PC-3 (cell line): Measurements from ENCODE around the gene DLEC1. TPM values are rescaled to one million over a fixed set of nuclear protein-coding genes. Genes with fewer than 3 reads are reported as not detected.

Experiments used
- ATAC-seq: fragments of 200-7000 bp; cut with Tn5 transposase; 2 replicates; pipeline ENCODE4 v1.9.1; 2020; ENCODE audit warnings: mild to moderate bottlenecking, moderate library complexity
- BruUV-seq: library from RNA; stranded (reverse); fragments of 400-500 nt; replicated peaks from 2 replicates; lab custom pipeline; 2021; lab: Mats Ljungman, UMichigan
- CTCF ChIA-PET: fragments of 300-600 bp; sonication (Branson Sonifier 250); formaldehyde crosslinking; loops from one replicate; lab custom pipeline; 2022; ENCODE audit warnings: antibody characterized with exemption; lab: Charles Lee
- POLR2A ChIA-PET: fragments of 300-600 bp; sonication (Branson Sonifier 250); formaldehyde crosslinking; loops from one replicate; lab custom pipeline; 2022; ENCODE audit warnings: antibody characterized with exemption; ENCODE audit not compliant: unreplicated experiment; lab: Charles Lee
- DNase-seq: peaks from one replicate; pipeline ENCODE4 v3.0.0-alpha.2; 2015
- H2AFZ ChIP-seq: fragments of 300-600 bp; sonication (generic); 2 replicates; pipeline ENCODE4 v1.6.0; 2016; ENCODE audit warnings: antibody characterized with exemption, low read length
- H3F3A ChIP-seq: fragments of 300-600 bp; sonication (generic); one replicate; pipeline ENCODE4 v1.6.0; 2017; ENCODE audit warnings: antibody characterized with exemption, low read length, control low read depth, mild to moderate bottlenecking; ENCODE audit not compliant: unreplicated experiment
- H3K27ac ChIP-seq: fragments of 300-600 bp; sonication (generic); 2 replicates; pipeline ENCODE4 v1.5.1; 2016; ENCODE audit warnings: mild to moderate bottlenecking, low read length
- H3K27me3 ChIP-seq: fragments of 300-600 bp; sonication (generic); 2 replicates; pipeline ENCODE4 v1.6.1; 2016; ENCODE audit warnings: low read length, mixed read lengths
- H3K36me3 ChIP-seq: fragments of 300-600 bp; sonication (generic); 2 replicates; pipeline ENCODE4 v1.6.1; 2016; ENCODE audit warnings: low read depth, mixed run types, low read length, mixed read lengths
- H3K4me1 ChIP-seq: fragments of 300-600 bp; sonication (generic); 2 replicates; pipeline ENCODE4 v1.5.1; 2016; ENCODE audit warnings: low read length; ENCODE audit not compliant: insufficient read depth
- H3K4me2 ChIP-seq: fragments of 300-600 bp; sonication (generic); 2 replicates; pipeline ENCODE4 v1.6.0; 2016; ENCODE audit warnings: low read length
- H3K4me3 ChIP-seq: fragments of 300-600 bp; sonication (generic); 2 replicates; pipeline ENCODE4 v1.5.1; 2016; ENCODE audit warnings: mild to moderate bottlenecking, low read length, mixed read lengths
- H3K79me2 ChIP-seq: fragments of 300-600 bp; sonication (generic); 2 replicates; pipeline ENCODE4 v1.6.1; 2017; ENCODE audit warnings: low read length, mixed read lengths
- H3K9ac ChIP-seq: fragments of 300-600 bp; sonication (generic); 2 replicates; pipeline ENCODE4 v1.6.0; 2016; ENCODE audit warnings: mild to moderate bottlenecking, low read length
- H3K9me2 ChIP-seq: fragments of 300-600 bp; sonication (generic); replicated peaks from 2 replicates; pipeline ENCODE4 v1.6.1; 2016; ENCODE audit warnings: mixed run types, low read length, mixed read lengths
- H3K9me3 ChIP-seq: fragments of 300-600 bp; sonication (generic); 2 replicates; pipeline ENCODE4 v1.6.1; 2016; ENCODE audit warnings: low read length, mixed read lengths
- H4K20me1 ChIP-seq: fragments of 300-600 bp; sonication (generic); 2 replicates; pipeline ENCODE4 v1.6.1; 2016; ENCODE audit warnings: low read length, mixed read lengths
- EZH2 ChIP-seq: fragments of 300-600 bp; sonication (generic); IDR thresholded peaks from one replicate; pipeline ENCODE4 v1.6.1; 2017; ENCODE audit warnings: antibody characterized with exemption, mild to moderate bottlenecking, low read length; ENCODE audit not compliant: unreplicated experiment
- EZH2phosphoT487 ChIP-seq: fragments of 300-600 bp; sonication (generic); IDR thresholded peaks from 2 replicates; pipeline ENCODE4 v1.6.1; 2018; ENCODE audit warnings: mild to moderate bottlenecking, antibody characterized with exemption, low read length, borderline replicate concordance
- intact Hi-C: fragments of 100-400 bp; cut with micrococcal nuclease; formaldehyde crosslinking; loops from 2 replicates; pipeline ENCODE4 v1.9.0; 2023
- total RNA-seq: library from RNA; depleted of rRNA; stranded (reverse); fragments of >200 nt; gene quantifications from 2 replicates; pipeline ENCODE4 v1.2.3, GENCODE V29; 2014
- TF ChIP-seq, protein P1 (sequence below): fragments of 300-600 bp; sonication (generic); conservative IDR thresholded peaks from 2 replicates; pipeline ENCODE4 v1.5.1; 2017; ENCODE audit warnings: antibody characterized with exemption, low read depth, mild to moderate bottlenecking, low read length

The DLEC1 gene
- total RNA-seq, 1 experiment from 2014 or later: not detected

DNA sequence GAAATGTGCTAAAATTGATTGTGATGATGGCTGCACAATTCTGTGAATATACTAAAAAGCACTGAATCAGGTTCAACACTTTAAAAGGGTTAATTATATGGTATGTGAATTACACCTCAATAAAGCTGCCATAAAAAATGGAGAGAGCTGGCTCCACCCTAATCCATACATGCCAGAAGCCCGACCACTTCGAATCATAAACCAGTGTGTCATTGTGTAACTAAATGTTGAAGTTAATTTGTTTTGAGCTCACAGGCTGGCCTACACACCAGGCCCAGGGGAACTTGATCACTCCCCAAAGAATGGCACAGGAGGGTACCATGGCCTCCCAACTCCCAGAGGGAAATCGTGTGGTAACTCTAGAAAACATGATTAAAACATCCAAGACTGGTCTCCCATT, 23.5 kb upstream of the DLEC1 start:
- Histone ChIP-seq H3K79me2 (no peaks in the 10 kb centered on the region), H3K4me2 (no peak overlapping the region), H3F3A (no peaks in the 10 kb centered on the region), H3K9me2 (no peaks in the 10 kb centered on the region), H4K20me1 (no peaks in the 10 kb centered on the region), H3K9me3 (no peaks in the 10 kb centered on the region), H3K27ac (no peak overlapping the region), H3K36me3 (0 out of 2 replicates have a peak, but pooled peaks cover 6% of the 10 kb centered on the region), H3K9ac (no peak overlapping the region), H2AFZ (no peak overlapping the region), H3K4me1 (no peaks in the 10 kb centered on the region), H3K4me3 (no peak overlapping the region), H3K27me3 (no peaks in the 10 kb centered on the region)
- intact Hi-C loops: no loop called here
- ChIA-PET POLR2A (no interaction called here), CTCF (no interaction called here)
- DNase-seq (no peak), ATAC-seq (no peak; the same call in 1 of the 2 replicates)
- BruUV-seq: no TSS peak
- TF ChIP-seq, protein P1, sequence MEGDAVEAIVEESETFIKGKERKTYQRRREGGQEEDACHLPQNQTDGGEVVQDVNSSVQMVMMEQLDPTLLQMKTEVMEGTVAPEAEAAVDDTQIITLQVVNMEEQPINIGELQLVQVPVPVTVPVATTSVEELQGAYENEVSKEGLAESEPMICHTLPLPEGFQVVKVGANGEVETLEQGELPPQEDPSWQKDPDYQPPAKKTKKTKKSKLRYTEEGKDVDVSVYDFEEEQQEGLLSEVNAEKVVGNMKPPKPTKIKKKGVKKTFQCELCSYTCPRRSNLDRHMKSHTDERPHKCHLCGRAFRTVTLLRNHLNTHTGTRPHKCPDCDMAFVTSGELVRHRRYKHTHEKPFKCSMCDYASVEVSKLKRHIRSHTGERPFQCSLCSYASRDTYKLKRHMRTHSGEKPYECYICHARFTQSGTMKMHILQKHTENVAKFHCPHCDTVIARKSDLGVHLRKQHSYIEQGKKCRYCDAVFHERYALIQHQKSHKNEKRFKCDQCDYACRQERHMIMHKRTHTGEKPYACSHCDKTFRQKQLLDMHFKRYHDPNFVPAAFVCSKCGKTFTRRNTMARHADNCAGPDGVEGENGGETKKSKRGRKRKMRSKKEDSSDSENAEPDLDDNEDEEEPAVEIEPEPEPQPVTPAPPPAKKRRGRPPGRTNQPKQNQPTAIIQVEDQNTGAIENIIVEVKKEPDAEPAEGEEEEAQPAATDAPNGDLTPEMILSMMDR: no peak

DNA sequence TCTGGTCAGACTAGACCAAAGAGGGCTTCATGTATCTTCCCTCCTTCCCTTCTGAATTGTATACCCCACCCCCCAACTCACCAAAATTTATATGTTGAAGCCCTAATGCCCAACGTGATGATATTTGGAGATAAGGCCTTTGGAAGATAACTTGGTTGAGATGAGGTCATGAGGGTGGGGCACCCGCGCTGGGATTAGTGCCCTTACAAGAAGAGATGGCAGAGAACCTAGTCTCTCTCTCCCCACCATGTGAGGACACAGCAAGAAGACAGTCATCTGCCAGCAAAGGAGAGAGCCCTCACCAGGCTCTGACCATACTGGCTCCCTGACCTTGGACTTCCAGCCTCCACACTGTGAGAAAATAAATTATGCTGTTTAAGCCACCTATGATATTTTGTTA, 23.0 kb upstream of the DLEC1 start:
- Histone ChIP-seq H3K27ac (no peak overlapping the region), H3F3A (no peaks in the 10 kb centered on the region), H3K36me3 (0 out of 2 replicates have a peak, but pooled peaks cover 6% of the 10 kb centered on the region), H3K9me3 (no peaks in the 10 kb centered on the region), H3K4me1 (no peaks in the 10 kb centered on the region), H3K27me3 (no peaks in the 10 kb centered on the region), H3K79me2 (no peaks in the 10 kb centered on the region), H3K9me2 (no peaks in the 10 kb centered on the region), H2AFZ (no peak overlapping the region), H3K4me2 (no peak overlapping the region), H4K20me1 (no peaks in the 10 kb centered on the region), H3K9ac (no peak overlapping the region), H3K4me3 (no peak overlapping the region)
- no TSS peak for BruUV-seq
- ChIA-PET POLR2A (no interaction called here), CTCF (no interaction called here)
- intact Hi-C loops: no loop called here
- TF ChIP-seq, protein P1: no peak
- no peak for TF ChIP-seq EZH2
- TF ChIP-seq EZH2phosphoT487: no peak
- no peak for ATAC-seq
- DNase-seq: no peak

DNA sequence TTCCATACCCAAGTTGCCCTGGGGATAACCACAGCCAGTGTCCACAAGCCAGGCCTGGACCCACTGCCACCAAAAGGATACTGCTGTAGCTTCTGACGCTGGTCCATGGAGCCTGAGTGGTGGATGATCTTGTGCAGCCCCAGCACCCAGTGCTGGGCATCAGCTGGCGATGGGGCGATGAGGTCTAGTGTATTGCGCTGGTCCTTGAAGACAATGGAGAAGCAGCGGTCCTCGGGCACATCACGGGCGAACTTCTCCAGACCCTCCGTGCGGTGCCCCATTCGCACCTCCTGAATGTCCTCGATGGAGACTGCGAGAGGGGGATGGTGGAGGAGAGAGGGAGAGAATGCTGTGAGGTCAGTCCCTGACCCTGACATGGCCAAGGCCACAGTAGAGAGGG, 22.6 kb upstream of the DLEC1 start:
- ChIA-PET CTCF (no interaction called here), POLR2A (no interaction called here)
- no TSS peak for BruUV-seq
- Histone ChIP-seq H3K4me3 (no peak overlapping the region), H3F3A (no peaks in the 10 kb centered on the region), H3K79me2 (no peaks in the 10 kb centered on the region), H3K27me3 (no peaks in the 10 kb centered on the region), H3K4me1 (no peaks in the 10 kb centered on the region), H3K9ac (no peak overlapping the region), H3K36me3 (0 out of 2 replicates have a peak, but pooled peaks cover 6% of the 10 kb centered on the region), H4K20me1 (no peaks in the 10 kb centered on the region), H3K27ac (no peak overlapping the region), H2AFZ (no peak overlapping the region), H3K9me3 (no peaks in the 10 kb centered on the region), H3K4me2 (no peak overlapping the region), H3K9me2 (no peaks in the 10 kb centered on the region)
- intact Hi-C loops: no loop called here
- no peak for DNase-seq
- ATAC-seq: no peak
- TF ChIP-seq EZH2phosphoT487 (no peak), EZH2 (no peak)
- TF ChIP-seq, protein P1: no peak
